A673 (cell line): ENCODE results near the gene ASAP3.

Experiments used
- CTCF ChIP-seq: fragments of 300-800, 200-600 bp; sonication (generic); conservative IDR thresholded peaks from 2 replicates; pipeline ENCODE4 v1.5.1; 2017; ENCODE audit warnings: low read depth, mild to moderate bottlenecking, antibody characterized with exemption, low read length, moderate library complexity, mixed read lengths
- EZH2 ChIP-seq: fragments of 200-600 bp; sonication (generic); IDR thresholded peaks from 2 replicates; pipeline ENCODE4 v1.6.1; 2017; ENCODE audit warnings: borderline replicate concordance, low read depth, mild to moderate bottlenecking, mixed read lengths, antibody characterized with exemption, low read length; ENCODE audit not compliant: poor library complexity, severe bottlenecking

- TF ChIP-seq CTCF (no peak), EZH2 (no peak)
Observed at GRCh38 chr1:23427550-23427949, 56.4 kb downstream of the ASAP3 start.
